KOPT-K1 (cell line): ENCODE measurements around the gene USP2.

ENCODE experiments used
- H3K27ac ChIP-seq: fragments of 200-600 bp; sonication (generic); 2 replicates; pipeline ENCODE4 v1.5.1; 2016; ENCODE audit warnings: antibody characterized with exemption, mild to moderate bottlenecking, low read depth, low read length; ENCODE audit not compliant: poor library complexity, severe bottlenecking
- H3K36me3 ChIP-seq: fragments of 200-600 bp; sonication (generic); 2 replicates; pipeline ENCODE4 v1.5.1; 2017; ENCODE audit warnings: antibody characterized with exemption, mild to moderate bottlenecking, low read length, moderate library complexity; ENCODE audit not compliant: insufficient read depth
- H3K9me3 ChIP-seq: fragments of 200-600 bp; sonication (generic); 2 replicates; pipeline ENCODE4 v1.5.1; 2017; ENCODE audit warnings: antibody characterized with exemption, low read length, mild to moderate bottlenecking; ENCODE audit not compliant: insufficient read depth, poor library complexity, severe bottlenecking

Gene USP2

DNA sequence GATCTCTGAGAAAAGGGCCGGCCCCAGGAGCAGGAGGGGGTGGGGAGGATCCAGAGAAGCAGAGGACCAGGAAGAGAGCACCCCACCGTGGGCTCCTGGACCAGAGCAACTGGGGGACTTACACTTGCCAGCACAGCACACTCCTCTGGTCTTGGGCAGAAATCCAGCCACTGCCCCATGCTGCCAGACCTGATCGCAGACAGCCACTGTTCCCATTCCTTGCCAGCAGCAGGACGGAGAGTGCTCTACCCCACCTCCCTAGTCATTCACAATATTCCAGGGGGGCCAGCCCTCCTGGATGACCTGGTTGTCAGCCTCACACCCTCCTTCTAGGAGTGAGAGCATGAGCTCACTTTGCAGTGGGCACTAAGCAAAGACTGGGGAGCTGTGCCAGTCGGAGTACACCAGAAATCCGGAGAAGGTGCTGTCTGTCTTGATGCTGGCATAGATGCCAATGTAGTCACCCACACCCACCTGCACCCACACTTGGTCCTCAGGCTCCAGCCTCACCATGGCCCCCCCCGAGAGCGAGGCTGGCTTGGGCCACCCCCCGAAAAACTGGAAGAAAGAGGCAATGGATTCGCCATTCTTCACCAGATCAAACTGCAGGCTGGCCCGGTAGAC lies 42.4 kb downstream of the USP2 start:
- Histone ChIP-seq H3K27ac (no peak overlapping the region), H3K9me3 (no peaks in the 10 kb centered on the region), H3K36me3 (peaks cover 12% of the 10 kb centered on the region; the same call in 1 of the 2 replicates)

DNA sequence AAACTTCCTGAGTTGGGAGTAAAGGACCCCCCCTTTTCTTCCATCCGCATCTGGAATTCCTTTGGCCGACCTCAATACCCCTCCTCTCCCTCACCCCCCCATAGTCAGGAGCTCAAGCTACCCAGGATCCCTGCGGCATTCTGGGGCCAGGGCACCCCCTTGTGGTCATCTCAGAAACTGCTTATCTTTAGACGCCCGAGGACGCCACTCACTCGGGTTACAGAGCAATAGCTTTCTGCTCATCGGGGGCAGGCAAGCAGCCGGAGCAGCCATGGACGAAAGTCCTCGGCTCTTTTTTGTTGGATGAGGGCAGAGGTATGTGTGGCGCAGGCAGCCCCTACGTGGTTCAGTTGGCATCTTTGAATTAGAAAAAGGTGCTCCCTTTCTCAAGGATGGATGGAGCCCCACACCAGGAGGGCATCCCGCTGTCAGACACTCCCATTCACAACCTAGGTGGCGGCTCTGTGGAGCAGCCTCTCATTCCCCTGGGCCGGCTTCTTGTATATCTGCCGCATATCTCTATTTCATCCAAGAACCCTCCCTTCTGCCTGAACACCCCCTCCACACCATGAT lies 43.1 kb downstream of the USP2 start:
- Histone ChIP-seq H3K36me3 (peaks cover 12% of the 10 kb centered on the region; the same call in 1 of the 2 replicates), H3K27ac (no peak overlapping the region), H3K9me3 (no peaks in the 10 kb centered on the region)

DNA sequence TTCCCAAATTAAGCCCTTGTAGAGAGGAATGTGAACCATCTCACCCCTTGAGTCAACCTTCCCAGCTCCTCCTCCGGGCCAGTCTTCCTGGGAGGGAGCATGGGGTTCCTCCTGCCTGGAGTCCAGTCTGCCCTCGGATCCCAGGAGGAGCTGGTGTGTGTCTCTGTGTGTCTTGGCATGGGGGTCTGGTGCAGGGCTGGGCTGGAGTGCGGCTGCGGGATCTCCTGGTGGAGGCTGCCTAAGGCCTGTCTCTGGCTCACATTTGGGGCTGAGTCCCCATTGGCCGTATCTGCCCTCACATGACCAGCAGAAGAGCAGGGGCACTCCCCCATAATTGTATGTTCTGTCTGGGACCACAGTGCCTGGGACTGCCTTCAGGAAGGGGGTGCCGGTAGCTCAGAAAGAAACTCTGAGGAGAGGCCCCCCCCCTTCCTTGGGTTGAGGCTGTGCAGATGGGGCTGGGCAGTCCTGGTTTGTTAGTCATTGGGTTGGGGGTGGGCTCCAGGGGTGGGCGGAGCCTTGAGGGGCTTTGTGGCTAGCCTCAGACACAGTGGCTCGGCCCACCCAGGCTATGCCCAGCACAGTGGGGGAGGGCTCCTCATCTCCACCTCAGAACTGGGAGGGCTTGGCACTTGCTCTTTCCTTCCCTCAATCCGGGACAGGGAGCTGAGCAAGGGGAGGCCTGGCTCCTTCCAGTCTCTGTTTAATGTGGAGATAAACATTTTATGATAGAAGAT lies 43.7 kb downstream of the USP2 start:
- Histone ChIP-seq H3K27ac (no peak overlapping the region), H3K36me3 (peaks cover 12% of the 10 kb centered on the region; the same call in 1 of the 2 replicates), H3K9me3 (no peaks in the 10 kb centered on the region)

DNA sequence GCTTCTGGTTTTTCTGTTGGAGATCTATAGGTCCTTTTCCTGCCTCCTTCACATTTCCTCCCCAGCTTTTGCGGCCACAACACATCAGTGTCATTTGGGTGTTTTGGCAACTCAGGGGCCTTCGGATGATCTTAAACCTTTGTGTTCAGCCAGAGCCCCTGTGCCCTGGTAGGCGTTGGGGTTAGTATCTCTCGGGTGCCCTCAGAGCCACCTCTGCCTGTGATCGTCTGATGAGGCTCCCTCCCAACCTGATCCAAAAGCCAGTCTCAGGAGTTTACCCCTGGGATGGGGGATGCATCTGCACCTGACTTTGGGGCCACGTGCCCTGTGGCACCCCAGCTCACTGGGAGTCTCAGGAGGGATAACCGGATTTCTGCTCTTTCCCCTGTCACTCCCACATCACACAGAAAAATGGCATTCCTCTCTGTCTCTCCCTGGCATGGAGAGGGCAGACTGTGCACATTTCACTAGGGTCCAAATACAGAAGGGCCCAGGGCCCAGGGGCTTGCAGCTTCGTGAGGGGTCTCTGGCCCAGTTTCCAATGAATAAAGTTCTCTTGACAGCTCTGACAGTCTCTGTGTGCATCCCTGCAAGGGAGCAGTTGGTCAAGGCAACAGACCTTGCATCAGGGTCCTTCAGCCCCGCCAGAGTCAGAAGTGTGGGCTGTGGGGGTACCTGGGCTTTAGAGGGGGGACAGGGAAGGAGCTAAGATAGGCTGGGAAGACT lies 44.6 kb downstream of the USP2 start:
- Histone ChIP-seq H3K27ac (no peak overlapping the region), H3K36me3 (peaks cover 12% of the 10 kb centered on the region; the same call in 1 of the 2 replicates), H3K9me3 (no peaks in the 10 kb centered on the region)

DNA sequence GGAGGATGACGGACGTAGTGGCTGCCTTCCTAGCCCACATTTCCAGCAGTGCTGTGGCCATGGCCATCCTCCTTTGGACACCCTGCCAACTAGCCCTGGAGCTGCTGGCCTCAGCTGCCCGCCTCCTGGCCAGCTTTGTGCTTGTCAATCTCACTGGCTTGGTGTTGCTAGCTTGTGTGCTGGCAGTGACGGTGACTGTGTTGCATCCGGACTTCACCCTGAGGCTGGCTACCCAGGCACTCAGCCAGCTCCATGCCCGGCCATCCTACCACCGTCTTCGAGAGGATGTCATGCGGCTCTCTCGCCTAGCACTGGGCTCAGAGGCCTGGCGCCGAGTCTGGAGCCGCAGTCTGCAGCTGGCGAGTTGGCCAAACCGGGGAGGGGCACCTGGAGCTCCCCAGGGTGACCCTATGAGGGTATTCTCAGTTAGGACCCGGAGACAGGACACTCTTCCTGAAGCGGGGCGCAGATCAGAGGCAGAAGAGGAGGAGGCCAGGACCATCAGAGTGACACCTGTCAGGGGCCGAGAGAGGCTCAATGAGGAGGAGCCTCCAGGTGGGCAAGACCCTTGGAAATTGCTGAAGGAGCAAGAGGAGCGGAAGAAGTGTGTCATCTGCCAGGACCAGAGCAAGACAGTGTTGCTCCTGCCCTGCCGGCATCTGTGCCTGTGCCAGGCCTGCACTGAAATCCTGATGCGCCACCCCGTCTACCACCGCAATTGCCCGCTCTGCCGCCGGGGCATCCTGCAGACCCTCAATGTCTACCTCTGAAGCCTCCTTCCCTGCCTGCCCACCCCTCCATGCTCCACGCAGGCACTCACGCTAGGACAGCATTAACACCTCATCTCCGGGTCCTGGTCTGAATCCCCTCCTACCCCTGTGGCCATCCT lies 45.6 kb downstream of the USP2 start:
- H3K27ac ChIP-seq = no peak overlapping the region
- no peaks in the 10 kb centered on the region for H3K9me3 ChIP-seq

DNA sequence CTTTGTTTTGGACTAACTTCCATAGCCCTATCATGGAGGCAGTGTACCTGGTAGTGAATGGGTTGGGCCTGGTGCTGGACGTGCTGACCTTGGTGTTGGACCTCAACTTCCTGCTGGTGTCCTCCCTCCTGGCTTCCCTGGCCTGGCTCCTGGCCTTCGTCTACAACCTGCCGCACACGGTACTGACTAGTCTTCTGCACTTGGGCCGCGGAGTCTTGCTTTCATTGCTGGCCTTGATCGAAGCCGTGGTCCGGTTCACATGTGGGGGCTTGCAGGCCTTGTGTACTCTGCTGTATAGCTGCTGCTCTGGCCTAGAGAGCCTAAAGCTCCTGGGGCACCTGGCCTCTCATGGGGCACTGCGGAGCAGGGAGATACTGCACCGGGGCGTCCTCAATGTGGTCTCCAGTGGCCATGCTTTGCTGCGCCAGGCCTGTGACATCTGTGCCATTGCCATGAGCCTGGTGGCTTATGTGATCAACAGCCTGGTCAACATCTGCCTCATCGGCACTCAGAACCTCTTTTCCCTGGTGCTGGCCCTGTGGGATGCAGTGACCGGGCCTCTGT lies 46.3 kb downstream of the USP2 start:
- H3K9me3 ChIP-seq = no peaks in the 10 kb centered on the region
- peak overlapping the region; percentile 75 for H3K27ac ChIP-seq
- H3K36me3 ChIP-seq = peaks cover 12% of the 10 kb centered on the region; the same call in 1 of the 2 replicates

More for the DNA sequence above, 45.6 kb downstream of the USP2 start:
- peaks cover 12% of the 10 kb centered on the region; the same call in 1 of the 2 replicates for H3K36me3 ChIP-seq

DNA sequence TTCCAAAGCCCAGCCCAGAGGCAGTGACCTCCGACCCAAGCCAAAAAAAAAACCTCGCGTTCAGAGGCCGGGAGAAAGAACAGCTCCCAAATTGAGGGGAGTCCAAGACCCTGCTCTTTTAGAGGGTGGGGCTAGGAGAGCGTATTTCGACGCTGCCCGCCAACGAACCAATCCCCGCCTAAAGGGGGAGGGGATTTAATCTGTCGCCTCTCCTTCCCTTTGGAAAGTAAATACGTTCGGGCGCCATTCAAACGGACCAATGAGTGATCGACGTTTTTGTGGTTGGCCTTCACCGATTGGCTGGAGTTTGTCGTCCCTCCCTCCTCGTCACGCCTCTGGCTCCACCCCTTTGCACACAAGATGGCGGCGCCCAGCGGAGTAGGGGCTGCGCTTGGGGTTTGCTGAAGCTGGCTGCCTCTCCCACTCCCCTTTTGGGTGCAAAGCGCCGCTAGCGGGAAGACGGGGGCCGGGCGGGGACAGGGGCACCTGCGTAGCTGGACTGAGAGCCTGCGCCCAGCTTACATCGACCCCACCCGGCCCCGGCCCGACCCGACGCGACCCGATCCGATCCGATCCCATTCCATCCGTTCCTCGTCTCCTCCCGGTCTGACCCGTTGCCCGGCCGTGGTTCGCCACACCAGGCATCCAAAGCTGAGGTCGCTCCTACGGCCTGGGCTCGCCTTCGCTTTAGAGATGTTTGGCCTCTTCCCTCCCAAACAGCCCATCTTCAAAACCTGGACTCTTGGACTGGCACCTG lies 47.1 kb downstream of the USP2 start, which contains the start of gene RNF26:
RNF26 (plus strand) TSS at position 354 of the 757 bp plus-strand sequence. CDS start 596 bp downstream, outside the sequence.
- peak within 1 kb of the TSS; percentile 75 for H3K27ac ChIP-seq
- peaks cover 12% of the 10 kb centered on the region; the same call in 1 of the 2 replicates for H3K36me3 ChIP-seq
- H3K9me3 ChIP-seq = no peaks in the 10 kb centered on the region

DNA sequence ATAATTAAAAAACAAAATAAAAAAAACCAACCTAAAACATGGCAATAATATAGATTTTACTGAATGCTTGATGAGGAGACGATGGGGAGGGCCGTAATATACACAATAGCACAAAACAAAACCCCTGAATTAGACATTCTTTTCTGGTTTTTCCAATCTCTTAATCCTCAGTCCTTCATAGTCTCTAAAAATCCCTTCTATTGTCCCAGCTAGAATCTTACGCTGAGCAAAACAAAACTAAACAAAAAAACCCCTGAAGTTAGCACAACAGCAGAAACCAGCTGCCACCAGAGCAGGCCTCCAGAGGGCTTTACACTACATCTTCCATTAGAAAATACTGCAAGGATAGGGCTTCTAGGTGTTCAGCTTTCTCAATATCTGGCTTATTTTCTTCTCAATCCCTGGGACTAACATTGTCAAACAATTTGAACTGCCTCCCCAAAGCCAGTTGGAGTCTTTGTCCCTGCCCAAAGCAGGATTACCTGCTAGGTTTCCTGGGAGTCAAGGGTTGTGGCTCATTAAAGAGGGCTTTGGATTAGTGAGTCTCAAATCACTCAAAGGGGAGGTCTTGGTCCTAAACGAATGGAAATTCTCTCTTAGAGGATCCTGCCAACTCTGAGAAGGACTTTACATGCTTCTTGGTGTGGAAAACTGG lies 49.3 kb downstream of the USP2 start:
- H3K27ac ChIP-seq = no peak overlapping the region

DNA sequence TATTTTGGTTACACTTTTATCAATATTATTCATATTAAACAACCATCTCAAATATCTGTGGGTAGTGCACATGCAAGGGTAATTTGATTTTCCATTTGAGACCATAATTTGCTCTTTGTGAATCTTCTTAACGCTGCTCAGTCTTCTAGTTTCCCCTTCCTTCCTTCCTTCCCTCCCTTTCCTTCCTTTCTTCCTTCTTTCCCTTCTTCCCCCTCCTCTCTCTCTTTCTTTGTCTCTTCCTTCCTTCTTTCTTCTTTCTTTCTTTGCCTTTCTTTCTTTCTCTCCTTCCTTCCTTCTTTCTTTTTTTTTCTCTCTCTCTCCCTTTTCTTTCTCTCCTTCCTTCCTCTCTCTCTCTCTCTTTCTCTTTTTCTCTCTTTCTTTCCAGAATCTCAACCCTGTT lies 51.3 kb downstream of the USP2 start:
- Histone ChIP-seq H3K27ac (no peak overlapping the region), H3K9me3 (no peaks in the 10 kb centered on the region), H3K36me3 (no peaks in the 10 kb centered on the region)

More for the DNA sequence above, 49.3 kb downstream of the USP2 start:
- no peaks in the 10 kb centered on the region for H3K9me3 ChIP-seq
- peaks cover 12% of the 10 kb centered on the region; the same call in 1 of the 2 replicates for H3K36me3 ChIP-seq

DNA sequence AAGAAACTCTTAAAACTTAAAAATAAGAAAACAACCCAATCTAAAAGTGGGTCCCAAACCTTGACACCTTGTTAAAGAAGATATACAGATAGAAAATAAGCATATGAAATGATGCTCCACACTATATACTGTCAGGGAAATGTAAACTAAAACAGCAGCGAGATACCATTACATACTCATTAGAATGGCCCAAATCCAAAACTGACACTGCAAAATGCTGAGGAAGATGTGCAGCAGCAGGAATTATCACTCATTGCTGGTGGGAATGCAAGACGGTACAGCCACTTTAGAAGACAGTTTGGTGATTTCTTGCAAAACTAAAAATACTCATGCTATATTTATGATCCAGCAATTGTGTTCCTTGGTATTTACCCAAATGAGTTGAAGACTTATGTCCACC lies 52.2 kb downstream of the USP2 start:
- H3K36me3 ChIP-seq = no peaks in the 10 kb centered on the region

DNA sequence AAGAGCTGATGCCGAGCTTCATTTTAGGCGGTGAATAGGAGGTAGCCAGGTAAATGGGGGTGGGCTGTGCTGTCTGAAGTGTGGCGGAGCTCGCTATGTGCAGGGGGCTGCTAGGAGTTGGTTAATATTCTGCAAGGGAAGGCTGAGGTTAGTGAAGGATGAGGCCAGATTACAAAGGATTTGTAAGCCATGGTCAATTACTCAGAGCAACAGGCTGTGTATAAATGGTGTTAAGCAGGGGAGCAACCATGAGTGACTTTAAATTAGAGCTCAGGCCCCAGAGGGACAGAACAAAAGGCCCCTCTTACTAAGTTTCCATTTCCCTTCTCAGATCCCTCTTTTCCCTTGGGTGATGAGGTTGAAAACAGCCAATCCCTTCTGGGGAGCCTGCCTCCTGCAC lies 57.3 kb downstream of the USP2 start:
- Histone ChIP-seq H3K9me3 (no peaks in the 10 kb centered on the region), H3K27ac (no peak overlapping the region), H3K36me3 (no peaks in the 10 kb centered on the region)

More for the DNA sequence above, 52.2 kb downstream of the USP2 start:
- Histone ChIP-seq H3K27ac (no peak overlapping the region), H3K9me3 (no peaks in the 10 kb centered on the region)

DNA sequence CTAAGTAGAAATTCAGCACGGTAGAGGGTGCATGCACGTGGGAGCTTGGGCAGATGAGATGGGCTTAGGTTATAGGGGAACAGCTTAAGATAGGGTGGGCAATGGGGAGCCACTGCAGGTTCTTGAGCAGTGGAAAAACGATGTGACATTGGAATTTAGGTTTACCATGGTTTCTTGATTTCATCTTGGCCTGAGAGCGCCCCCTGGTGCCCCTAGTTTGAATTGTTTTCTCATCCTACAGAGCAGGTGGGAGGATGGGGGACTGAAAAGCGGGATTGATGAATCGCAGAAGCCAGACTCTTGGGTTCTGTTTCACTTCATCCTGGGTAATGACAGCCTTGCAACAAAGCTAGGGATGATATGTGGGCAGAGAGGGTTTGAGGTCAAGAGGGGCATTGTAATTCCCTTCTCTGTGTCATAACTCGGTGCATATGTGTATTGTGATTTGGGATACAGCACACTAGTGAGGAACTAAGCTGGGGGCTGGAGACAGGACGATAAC lies 57.9 kb downstream of the USP2 start:
- H3K9me3 ChIP-seq = no peaks in the 10 kb centered on the region
- no peaks in the 10 kb centered on the region for H3K36me3 ChIP-seq
- H3K27ac ChIP-seq = no peak overlapping the region
